IMR-90 (cell line): ENCODE results near the gene SPACA7. TPM values are rescaled to one million over a fixed set of nuclear protein-coding genes. Genes with fewer than 3 reads are reported as not detected.
"Not testable (repeated sequence)": the region's sequence is repeated elsewhere in the genome, so short reads cannot be mapped to it uniquely, and the experiment has no call there.

Source experiments
- ATAC-seq: fragments of 200-7000 bp; cut with Tn5 transposase; 2 replicates; pipeline ENCODE4 v1.9.1; 2020; ENCODE audit warnings: low read depth, mild to moderate bottlenecking, moderate library complexity
- BruUV-seq: library from RNA; stranded (reverse); fragments of 400-500 nt; replicated peaks from 2 replicates; lab custom pipeline; 2021; lab: Mats Ljungman, UMichigan
- CTCF ChIA-PET: fragments of 300-600 bp; formaldehyde crosslinking; extraction: SDS; loops from one replicate; lab custom pipeline; 2021; ENCODE audit warnings: antibody characterized with exemption; lab: Yijun Ruan, JAX
- POLR2A ChIA-PET: fragments of 300-600 bp; sonication (Branson Sonifier 250); formaldehyde crosslinking; loops from one replicate; lab custom pipeline; 2022; ENCODE audit warnings: antibody characterized with exemption; ENCODE audit not compliant: unreplicated experiment; lab: Charles Lee
- DNase-seq: peaks from one replicate; pipeline ENCODE4 v3.0.0; 2013
- H2AFZ ChIP-seq: replicated peaks from 2 replicates; pipeline ENCODE3; 2013; ENCODE audit warnings: low read length, mild to moderate bottlenecking; ENCODE audit not compliant: poor library complexity
- H2AK5ac ChIP-seq: 2 replicates; pipeline ENCODE4 v1.6.1; 2013; ENCODE audit warnings: low read depth, low read length, inconsistent platforms
- H2AK9ac ChIP-seq: replicated peaks from 2 replicates; pipeline ENCODE3; 2013; ENCODE audit warnings: mild to moderate bottlenecking, low read depth, low read length, moderate library complexity; ENCODE audit not compliant: poor library complexity
- H2BK120ac ChIP-seq: 2 replicates; pipeline ENCODE4 v1.6.1; 2013; ENCODE audit warnings: low read depth, low read length, inconsistent platforms
- H2BK15ac ChIP-seq: 3 replicates; pipeline ENCODE4 v1.6.1; 2013; ENCODE audit warnings: low read depth, low read length, inconsistent platforms
- H2BK20ac ChIP-seq: 2 replicates; pipeline ENCODE4 v1.6.1; 2013; ENCODE audit warnings: low read depth, mild to moderate bottlenecking, inconsistent platforms, low read length, moderate library complexity
- H2BK5ac ChIP-seq: 2 replicates; pipeline ENCODE4 v1.6.1; 2013; ENCODE audit warnings: mild to moderate bottlenecking, low read depth, low read length, inconsistent platforms; ENCODE audit not compliant: poor library complexity, severe bottlenecking
- H3K14ac ChIP-seq: replicated peaks from 2 replicates; pipeline ENCODE4 v1.6.1; 2013; ENCODE audit warnings: low read depth, low read length, inconsistent platforms
- H3K18ac ChIP-seq: 2 replicates; pipeline ENCODE4 v1.6.1; 2013; ENCODE audit warnings: low read depth, low read length, control low read depth
- H3K23ac ChIP-seq: 2 replicates; pipeline ENCODE4 v1.6.1; 2013; ENCODE audit warnings: low read depth, low read length, inconsistent platforms
- H3K27ac ChIP-seq: 2 replicates; pipeline ENCODE4 v1.5.1; 2013; ENCODE audit warnings: mild to moderate bottlenecking, control low read depth, low read length; ENCODE audit not compliant: insufficient read depth
- H3K27me3 ChIP-seq: 2 replicates; pipeline ENCODE4 v1.6.1; 2013; ENCODE audit warnings: low read length; ENCODE audit not compliant: control insufficient read depth, insufficient read depth
- H3K36me3 ChIP-seq: 2 replicates; pipeline ENCODE4 v1.6.1; 2013; ENCODE audit warnings: low read length, mixed read lengths; ENCODE audit not compliant: control insufficient read depth, insufficient read depth
- H3K4ac ChIP-seq: 2 replicates; pipeline ENCODE4 v1.6.1; 2013; ENCODE audit warnings: low read depth, low read length, inconsistent platforms
- H3K4me1 ChIP-seq: 2 replicates; pipeline ENCODE4 v1.6.1; 2013; ENCODE audit warnings: low read length, mixed read lengths; ENCODE audit not compliant: control insufficient read depth, insufficient read depth
- H3K4me2 ChIP-seq: 2 replicates; pipeline ENCODE4 v1.6.1; 2013; ENCODE audit warnings: low read depth, mild to moderate bottlenecking, control low read depth, low read length, moderate library complexity
- H3K4me3 ChIP-seq: 2 replicates; pipeline ENCODE4 v1.5.1; 2013; ENCODE audit warnings: low read depth, mild to moderate bottlenecking, control low read depth, low read length, moderate library complexity; ENCODE audit not compliant: insufficient read depth
- H3K56ac ChIP-seq: 2 replicates; pipeline ENCODE4 v1.6.1; 2013; ENCODE audit warnings: low read length, inconsistent platforms; ENCODE audit not compliant: insufficient read depth; ENCODE audit errors: extremely low read depth
- H3K79me1 ChIP-seq, 2 experiments: 2 replicates each; pipeline ENCODE4 v1.6.1; 2013; ENCODE audit warnings: low read length in 2 of 2, inconsistent platforms in 1 of 2, low read depth in 1 of 2
- H3K9ac ChIP-seq: 2 replicates; pipeline ENCODE4 v1.6.1; 2013; ENCODE audit warnings: low read depth, low read length, control low read depth
- H3K9me1 ChIP-seq: 2 replicates; pipeline ENCODE4 v1.6.1; 2013; ENCODE audit warnings: low read length, inconsistent platforms; ENCODE audit not compliant: insufficient read depth
- H3K9me3 ChIP-seq: 2 replicates; pipeline ENCODE4 v1.6.1; 2013; ENCODE audit warnings: low read length; ENCODE audit not compliant: control insufficient read depth, insufficient read depth
- H4K20me1 ChIP-seq: 2 replicates; pipeline ENCODE4 v1.6.1; 2013; ENCODE audit warnings: low read length, inconsistent platforms; ENCODE audit not compliant: insufficient read depth
- H4K5ac ChIP-seq: 2 replicates; pipeline ENCODE4 v1.6.1; 2013; ENCODE audit warnings: mild to moderate bottlenecking, low read depth, low read length, control low read depth
- H4K8ac ChIP-seq, 2 experiments: 2 replicates each; pipeline ENCODE4 v1.6.1; 2013; ENCODE audit warnings: low read depth in 2 of 2, low read length in 2 of 2, control low read depth in 1 of 2, inconsistent platforms in 1 of 2
- H4K91ac ChIP-seq: 2 replicates; pipeline ENCODE4 v1.6.1; 2013; ENCODE audit warnings: low read depth, low read length, inconsistent platforms; ENCODE audit not compliant: insufficient read depth
- WGBS, 2 experiments: methylation state at CpG; one replicate each; pipeline versions ENCODE4 v1.1.5 to v1.1.7; 2013; ENCODE audit warnings: missing lambda C conversion rate in 2 of 2; ENCODE audit not compliant: insufficient read length in 1 of 2; ENCODE audit errors: extremely low coverage in 2 of 2; 5-methylcytosine and 5-hydroxymethylcytosine counted together
- dilution Hi-C: fragments of 300-500 bp; cut with HindIII; formaldehyde crosslinking; loops from one replicate; pipeline ENCODE4 v1.14.3; 2018; ENCODE audit warnings: low sequenced_read_pairs; ENCODE audit not compliant: unreplicated experiment
- in situ Hi-C: fragments of 300-500 bp; cut with MboI; formaldehyde crosslinking; loops from 3 replicates; pipeline ENCODE4 v1.14.3; 2019; ENCODE audit warnings: low sequenced_read_pairs, inconsistent platforms, mixed read lengths
- intact Hi-C: fragments of 100-400 bp; cut with micrococcal nuclease; formaldehyde crosslinking; loops from 2 replicates; pipeline ENCODE4 v1.10.0; 2022
- polyA plus RNA-seq, 3 experiments: library from polyadenylated mRNA; depleted of rRNA; stranded (reverse); fragments of >200 nt; gene quantifications; 2 replicates each; pipeline ENCODE4 v1.2.3, GENCODE V29; 2012; ENCODE audit warnings: low replicate concordance in 1 of 3
- total RNA-seq: library from RNA; depleted of rRNA; stranded (reverse); fragments of >200 nt; gene quantifications from 2 replicates; pipeline ENCODE4 v1.2.3, GENCODE V29; 2012
- TF ChIP-seq, protein P1 (sequence below): fragments of 150-350 bp; IDR thresholded peaks from 2 replicates; pipeline ENCODE4 v1.6.1; 2016; ENCODE audit warnings: low read depth, mild to moderate bottlenecking, low read length, moderate library complexity, borderline replicate concordance

The SPACA7 gene
- total and polyA plus RNA-seq, 2 of the 4 experiments (the other 2 are of a cell fraction): not detected

DNA sequence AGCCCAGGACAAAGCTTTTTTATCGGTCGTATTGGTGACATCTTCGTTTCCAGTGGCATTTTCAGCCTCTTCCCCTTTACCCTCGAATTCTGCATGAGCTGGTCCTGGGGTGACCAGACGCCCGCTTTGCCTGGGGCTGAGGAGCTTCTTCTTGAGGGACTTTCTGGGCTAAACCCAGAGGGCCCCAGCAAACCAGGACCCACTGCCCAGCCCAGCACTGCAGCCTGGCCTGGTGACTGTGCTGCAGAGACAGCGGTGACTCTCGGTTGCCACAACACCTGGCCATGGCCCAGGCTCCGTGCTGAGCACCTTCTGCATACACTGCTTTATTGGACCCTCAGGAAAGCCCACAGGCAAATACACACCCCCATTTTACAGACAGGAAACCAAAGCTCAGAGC lies 21.0 kb downstream of the SPACA7 start:
- dilution Hi-C loops: no loop called here
- ChIA-PET CTCF (no interaction called here), POLR2A (no interaction called here)
- H4K91ac ChIP-seq: no peak overlapping the region
- no peak overlapping the region for H3K4me2 ChIP-seq
- in situ Hi-C loops: no loop called here
- H4K8ac ChIP-seq: no peak overlapping the region
- H3K4ac ChIP-seq: no peak overlapping the region
- no peak overlapping the region for H3K18ac ChIP-seq
- no peaks in the 10 kb centered on the region for H3K27me3 ChIP-seq
- intact Hi-C loops: no loop called here
- no peak overlapping the region for H2BK20ac ChIP-seq
- H3K9me1 ChIP-seq: no peaks in the 10 kb centered on the region
- BruUV-seq: no TSS peak
- no peaks in the 10 kb centered on the region for H3K36me3 ChIP-seq
- TF ChIP-seq, protein P1, sequence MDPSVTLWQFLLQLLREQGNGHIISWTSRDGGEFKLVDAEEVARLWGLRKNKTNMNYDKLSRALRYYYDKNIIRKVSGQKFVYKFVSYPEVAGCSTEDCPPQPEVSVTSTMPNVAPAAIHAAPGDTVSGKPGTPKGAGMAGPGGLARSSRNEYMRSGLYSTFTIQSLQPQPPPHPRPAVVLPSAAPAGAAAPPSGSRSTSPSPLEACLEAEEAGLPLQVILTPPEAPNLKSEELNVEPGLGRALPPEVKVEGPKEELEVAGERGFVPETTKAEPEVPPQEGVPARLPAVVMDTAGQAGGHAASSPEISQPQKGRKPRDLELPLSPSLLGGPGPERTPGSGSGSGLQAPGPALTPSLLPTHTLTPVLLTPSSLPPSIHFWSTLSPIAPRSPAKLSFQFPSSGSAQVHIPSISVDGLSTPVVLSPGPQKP: no peak
- H2AFZ ChIP-seq: no peak overlapping the region
- H4K20me1 ChIP-seq: no peaks in the 10 kb centered on the region
- H3K4me3 ChIP-seq: no peak overlapping the region
- no peak overlapping the region for H2AK9ac ChIP-seq
- no peak overlapping the region for H3K27ac ChIP-seq
- H3K79me1 ChIP-seq: no peaks in the 10 kb centered on the region
- peaks cover 12% of the 10 kb centered on the region for H3K9me3 ChIP-seq
- H2AK5ac ChIP-seq: no peak overlapping the region
- no peak overlapping the region for H2BK5ac ChIP-seq
- no peak overlapping the region for H3K14ac ChIP-seq
- DNase-seq (no peak), ATAC-seq (no peak)
- no peak overlapping the region for H3K9ac ChIP-seq
- 67% methylated on average over 2 of the region's 9 CpGs; no CpG with 5 or more reads in 1 of the 2 experiments for WGBS, 2 experiments
- H2BK15ac ChIP-seq: no peak overlapping the region
- no peak overlapping the region for H2BK120ac ChIP-seq
- no peak overlapping the region for H3K56ac ChIP-seq
- H4K5ac ChIP-seq: no peak overlapping the region
- H3K23ac ChIP-seq: no peak overlapping the region
- no peaks in the 10 kb centered on the region for H3K4me1 ChIP-seq

DNA sequence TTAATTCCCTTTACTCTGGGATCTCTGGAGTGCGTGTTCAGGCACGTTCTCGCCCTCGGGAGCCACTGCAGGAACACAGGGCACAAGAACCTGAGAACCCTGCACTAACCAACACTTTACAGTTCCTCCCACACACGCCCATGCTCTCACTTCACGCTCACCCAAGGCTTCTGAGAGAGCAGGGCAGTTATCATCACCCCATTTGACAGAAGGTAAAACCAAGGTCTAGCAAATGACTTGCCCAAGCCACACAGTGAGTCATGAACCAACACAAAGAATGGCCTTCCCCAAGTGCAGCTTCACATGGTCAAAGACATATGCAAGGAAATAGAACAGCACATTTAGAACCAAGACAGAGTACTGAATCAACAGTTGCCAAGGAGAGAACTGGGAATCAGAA lies 22.2 kb downstream of the SPACA7 start:
- ATAC-seq, POLR2A ChIA-PET, dilution Hi-C loops, H3K23ac ChIP-seq, H3K56ac ChIP-seq, H3K18ac ChIP-seq, intact Hi-C loops, H3K27me3 ChIP-seq, H3K4me1 ChIP-seq, H3K4me2 ChIP-seq, H3K4ac ChIP-seq, H2AK5ac ChIP-seq, H3K9ac ChIP-seq, CTCF ChIA-PET, in situ Hi-C loops, H4K20me1 ChIP-seq, H3K4me3 ChIP-seq, H2BK5ac ChIP-seq, H4K91ac ChIP-seq, H2BK15ac ChIP-seq, H3K14ac ChIP-seq, H4K5ac ChIP-seq, H3K9me3 ChIP-seq, DNase-seq, H3K36me3 ChIP-seq, H2BK20ac ChIP-seq, H4K8ac ChIP-seq, H3K79me1 ChIP-seq, H2AK9ac ChIP-seq, H2AFZ ChIP-seq, BruUV-seq, H3K9me1 ChIP-seq, H3K27ac ChIP-seq, H2BK120ac ChIP-seq: not testable (repeated sequence)
- no CpG with 5 or more reads among the region's 6 CpGs for WGBS, 2 experiments
